Measurements from ENCODE around the gene SGCE. TPM values are rescaled to one million over a fixed set of nuclear protein-coding genes. Genes with fewer than 3 reads are reported as not detected.

SGCE gene
- polyA plus RNA-seq, 3 donors: 86.0 to 97.5 (median 88.7) TPM

DNA sequence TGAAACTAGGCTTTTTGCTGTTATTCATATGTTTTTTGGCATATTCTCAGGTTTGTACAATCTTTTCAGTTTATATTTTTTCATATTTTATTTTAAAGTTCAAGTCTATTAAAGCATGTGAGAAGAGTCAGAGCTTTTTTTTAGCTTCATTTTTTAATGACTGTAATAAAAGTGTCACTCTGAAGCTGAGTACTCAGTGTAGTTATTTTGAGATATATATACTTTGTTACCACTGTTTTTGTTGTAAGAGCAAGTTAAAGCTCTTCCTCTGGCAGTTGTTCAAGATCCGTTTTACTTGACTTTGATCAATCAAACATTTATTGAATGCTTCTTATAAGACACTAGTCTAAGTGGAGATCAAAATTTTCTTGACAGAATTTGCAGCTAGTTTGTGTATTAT, 108.8 kb downstream of the SGCE start:
- peak in 4 of 11 donors; percentile 13 to 43 (median 22) for DNase-seq (ENCODE audit: extremely low read depth in 1 of 11, low read depth in 9 of 11, low spot score in 4 of 11)

- no peak for DNase-seq (ENCODE audit: extremely low read depth in 1 of 11, low read depth in 9 of 11, low spot score in 4 of 11)
Observed at GRCh38 chr7:94540428-94540827, 115.5 kb downstream of the SGCE start.

Other genes with a start within 250 kb of the SGCE start
- 10 to 100 TPM; 38.1 to 47.9 (median 46.4) TPM for gene CASD1, start 146.3 kb downstream of the SGCE start, polyA plus RNA-seq (ENCODE audit: insufficient read length in 3 of 3)